K562 (cell line): ENCODE measurements around the gene CTNNBL1. TPM values are rescaled to one million over a fixed set of nuclear protein-coding genes. Genes with fewer than 3 reads are reported as not detected.

Source experiments
- ATAC-seq: fragments of 200-7000 bp; cut with Tn5 transposase; 3 replicates; pipeline ENCODE4 v1.9.1; 2020; ENCODE audit warnings: moderate library complexity
- BruUV-seq: library from RNA; stranded (reverse); fragments of 400-500 nt; replicated peaks from 2 replicates; lab custom pipeline; 2021; lab: Mats Ljungman, UMichigan
- CTCF ChIA-PET: fragments of 300-600 bp; formaldehyde crosslinking; extraction: SDS; loops from one replicate; lab custom pipeline; 2021; ENCODE audit warnings: low intra/inter-chr PET ratio; lab: Yijun Ruan, JAX
- POLR2A ChIA-PET: fragments of 300-600, 350-650 bp; sonication (Branson Sonifier 250); formaldehyde crosslinking; extraction: SDS; loops from one replicate; lab custom pipeline; 2021; ENCODE audit warnings: antibody characterized with exemption, inconsistent platforms; lab: Yijun Ruan, JAX
- DNase-seq, 4 experiments: peaks; one replicate each; pipeline versions ENCODE4 v3.0.0 to v3.0.0-alpha.2; 2011 to 2018; ENCODE audit warnings: low spot score in 3 of 4, mixed read lengths in 3 of 4; ENCODE audit errors: extremely low read depth in 1 of 4
- FAIRE-seq: peaks from 2 replicates; lab custom pipeline; 2011; peaks lifted over from hg19 to GRCh38; lab: Jason Lieb, UNC
- H2AFZ ChIP-seq: 2 replicates; pipeline ENCODE4 v1.6.0; 2011; ENCODE audit warnings: low read depth, low read length, control low read depth, inconsistent platforms
- H3K27ac ChIP-seq: fragments of 200-600 bp; 3 replicates; pipeline ENCODE4 v1.8.0; 2011; ENCODE audit warnings: low read depth, mild to moderate bottlenecking, control low read depth, inconsistent platforms, low read length, moderate library complexity, mixed read lengths; ENCODE audit errors: extremely low read depth
- H3K27me3 ChIP-seq, 2 experiments: fragments of 300-600 bp in 1 of 2; 2 replicates in 1 of 2; 3 replicates in 1 of 2; pipeline versions ENCODE4 v1.6.0 to v1.8.0; 2011; ENCODE audit warnings: inconsistent platforms in 2 of 2, low read length in 2 of 2, mild to moderate bottlenecking in 1 of 2, mixed read lengths in 1 of 2, moderate library complexity in 1 of 2; ENCODE audit not compliant: control insufficient read depth in 2 of 2, insufficient read depth in 2 of 2
- H3K36me3 ChIP-seq: fragments of 300-600 bp; 3 replicates; pipeline ENCODE4 v1.8.0; 2011; ENCODE audit warnings: mild to moderate bottlenecking, low read length, inconsistent platforms; ENCODE audit not compliant: control insufficient read depth, insufficient read depth
- H3K4me1 ChIP-seq, 2 experiments: fragments of 200-600 bp in 1 of 2; replicated peaks in 1 of 2; 2 replicates in 1 of 2; 3 replicates in 1 of 2; pipeline versions ENCODE4 v1.5.1 to v1.8.0; 2011; ENCODE audit warnings: inconsistent platforms in 2 of 2, low read length in 2 of 2, mild to moderate bottlenecking in 1 of 2, mixed read lengths in 1 of 2, moderate library complexity in 1 of 2; ENCODE audit not compliant: control insufficient read depth in 2 of 2, insufficient read depth in 2 of 2
- H3K4me2 ChIP-seq: 2 replicates; pipeline ENCODE4 v1.6.1; 2011; ENCODE audit warnings: low read length, control low read depth, inconsistent platforms, mixed read lengths; ENCODE audit not compliant: insufficient read depth
- H3K4me3 ChIP-seq: fragments of 200-600 bp; sonication (generic), shearing (Covaris generic); 2 replicates; pipeline ENCODE4 v1.5.1; 2016; ENCODE audit warnings: control low read depth, inconsistent platforms
- H3K79me2 ChIP-seq: fragments of 200-600 bp; 3 replicates; pipeline ENCODE4 v1.8.0; 2011; ENCODE audit warnings: low read length, inconsistent platforms; ENCODE audit not compliant: control insufficient read depth, insufficient read depth
- H3K9ac ChIP-seq, 2 experiments: 2 replicates each; pipeline versions ENCODE4 v1.6.0 to v1.6.1; 2011; ENCODE audit warnings: low read depth in 2 of 2, low read length in 2 of 2, control low read depth in 1 of 2, inconsistent platforms in 1 of 2, mild to moderate bottlenecking in 1 of 2, mixed read lengths in 1 of 2; ENCODE audit not compliant: insufficient read depth in 1 of 2
- H3K9me1 ChIP-seq: one replicate; pipeline ENCODE4 v1.6.0; 2011; ENCODE audit warnings: inconsistent platforms, mild to moderate bottlenecking, low read length, moderate library complexity; ENCODE audit not compliant: control insufficient read depth, insufficient read depth
- H3K9me3 ChIP-seq: replicated peaks from 2 replicates; pipeline ENCODE4 v1.5.1; 2011; ENCODE audit warnings: low read depth, low read length, inconsistent platforms; ENCODE audit not compliant: control insufficient read depth, insufficient read depth
- H4K20me1 ChIP-seq: replicated peaks from 2 replicates; pipeline ENCODE4 v1.6.1; 2011; ENCODE audit warnings: low read length, inconsistent platforms, mixed read lengths; ENCODE audit not compliant: control insufficient read depth, insufficient read depth
- GTF2E2 ChIP-seq: fragments of 200-800 bp; sonication (Bioruptor generic); IDR thresholded peaks from 2 replicates; pipeline ENCODE4 v1.6.1; 2016; ENCODE audit warnings: missing genetic modification characterization, missing compliant biosample characterization
- HCFC1 ChIP-seq: IDR thresholded peaks from 2 replicates; pipeline ENCODE4 v1.6.1; 2012; ENCODE audit warnings: low read depth, low read length, improper control_type of control experiment
- KAT2B ChIP-seq: IDR thresholded peaks from one replicate; pipeline ENCODE4 v1.6.1; 2012; ENCODE audit warnings: low read depth, mild to moderate bottlenecking, control low read depth, inconsistent platforms, low read length, moderate library complexity
- KDM5B ChIP-seq: fragments of 200-600 bp; sonication (generic); IDR thresholded peaks from 2 replicates; pipeline ENCODE4 v1.6.1; 2012; ENCODE audit warnings: low read depth, mild to moderate bottlenecking, moderate library complexity, low read length, control low read depth, inconsistent platforms; ENCODE audit not compliant: insufficient replicate concordance
- NFE2L1 ChIP-seq: fragments of 450-650 bp; IDR thresholded peaks from 2 replicates; pipeline ENCODE4 v1.6.1; 2016; ENCODE audit warnings: missing genetic modification characterization, low read depth, mild to moderate bottlenecking, missing compliant biosample characterization, moderate library complexity, borderline replicate concordance
- SMARCC2 ChIP-seq: fragments of 450-650 bp; IDR thresholded peaks from 2 replicates; pipeline ENCODE4 v1.6.1; 2017; ENCODE audit warnings: antibody characterized with exemption, moderate library complexity, mild to moderate bottlenecking, low read depth
- SP2 ChIP-seq: IDR thresholded peaks from 2 replicates; pipeline ENCODE4 v1.6.1; 2011; ENCODE audit warnings: mild to moderate bottlenecking, low read depth, low read length, moderate library complexity; ENCODE audit not compliant: poor library complexity, severe bottlenecking; ENCODE audit errors: extremely low read depth
- ZKSCAN1 ChIP-seq: fragments of 150-350 bp; IDR thresholded peaks from 2 replicates; pipeline ENCODE4 v1.6.1; 2016; ENCODE audit warnings: low read depth, low read length
- ZNF263 ChIP-seq: sonication (generic); formaldehyde crosslinking; IDR thresholded peaks from 2 replicates; pipeline ENCODE4 v1.8.0; 2022; ENCODE audit warnings: mild to moderate bottlenecking, missing genetic modification reagents, borderline replicate concordance
- ZNF274 ChIP-seq: IDR thresholded peaks from 2 replicates; pipeline ENCODE4 v1.6.1; 2011; ENCODE audit warnings: low read depth, mild to moderate bottlenecking, low read length, moderate library complexity, borderline replicate concordance
- ZNF589 ChIP-seq: fragments of 200-800 bp; sonication (Bioruptor generic); IDR thresholded peaks from 2 replicates; pipeline ENCODE4 v1.6.1; 2016; ENCODE audit warnings: low read depth, missing genetic modification characterization, missing compliant biosample characterization
- ZNF764 ChIP-seq: fragments of 250-450 bp; sonication (Bioruptor Pico); IDR thresholded peaks from 2 replicates; pipeline ENCODE4 v1.4.0; 2020; ENCODE audit warnings: low read depth, mild to moderate bottlenecking, moderate library complexity
- in situ Hi-C: fragments of 300-500 bp; cut with MboI; formaldehyde crosslinking; loops from 4 replicates; pipeline ENCODE4 v1.15.0; 2018; ENCODE audit warnings: inconsistent platforms, mixed read lengths
- intact Hi-C: fragments of 100-400 bp; cut with micrococcal nuclease; formaldehyde crosslinking; loops from 2 replicates; pipeline ENCODE4 v1.14.2; 2022
- polyA plus RNA-seq, 8 experiments: library from polyadenylated mRNA; depleted of rRNA in 4 of 8; stranded (reverse) in 5 of 8; unstranded in 3 of 8; fragments of >200 nt; fragmentation: Nextera tagmentation in 2 of 8; fragmentation: Illumina TruSeq in 1 of 8; extraction: Ambion mirVana in 2 of 8; extraction: Trizol in 1 of 8; gene quantifications; 2 replicates each; pipeline versions ENCODE4 v1.2.1 to v1.2.3, GENCODE V29; 2011 to 2014; ENCODE audit warnings: inconsistent platforms in 1 of 8, missing spikeins in 1 of 8
- total RNA-seq, 7 experiments: library from RNA; depleted of rRNA in 6 of 7; stranded (reverse); fragments of >200 nt in 6 of 7; fragmentation: Illumina TruSeq in 2 of 7; extraction: Trizol in 2 of 7; gene quantifications; 2 replicates each; pipeline versions ENCODE4 v1.2.1 to v1.2.3, GENCODE V29; 2011 to 2021; ENCODE audit warnings: low replicate concordance in 1 of 7

Gene CTNNBL1
- total and polyA plus RNA-seq, 9 of the 15 experiments (the other 6 are each of a cell fraction or from before 2014, with no cell fraction given): 32.4 to 85.6 (median 43.6) TPM

GRCh38 chr20:37723668-37724067 lies 29.8 kb downstream of the CTNNBL1 start:
- DNase-seq (no peak), FAIRE-seq (no peak), ATAC-seq (no peak)
- Histone ChIP-seq H2AFZ (no peak overlapping the region), H3K27ac (no peak overlapping the region), H3K9me3 (no peaks in the 10 kb centered on the region), H3K4me1 (no peaks in the 10 kb centered on the region; a peak in 1 of 5 replicates), H3K4me3 (no peak overlapping the region), H3K79me2 (no peaks in the 10 kb centered on the region; the same call in 2 of the 3 replicates), H3K36me3 (no peaks in the 10 kb centered on the region), H4K20me1 (no peaks in the 10 kb centered on the region), H3K4me2 (no peak overlapping the region), H3K9ac (no peak overlapping the region), H3K9me1 (no peaks in the 10 kb centered on the region), H3K27me3 (no peaks in the 10 kb centered on the region)
- ChIA-PET POLR2A (no interaction called here), CTCF (no interaction called here)
- in situ Hi-C loops: no loop called here
- no TSS peak for BruUV-seq
- no peak for TF ChIP-seq ZKSCAN1
- no peak for TF ChIP-seq SMARCC2
- no peak for TF ChIP-seq ZNF274
- TF ChIP-seq KDM5B: no peak
- no peak for TF ChIP-seq SP2
- TF ChIP-seq ZNF263: no peak
- no peak for TF ChIP-seq KAT2B
- no peak for TF ChIP-seq ZNF764 (CRISPR knock-in tag)
- no peak for TF ChIP-seq GTF2E2 (tag)
- TF ChIP-seq HCFC1: no peak
- TF ChIP-seq NFE2L1 (tag): no peak
- TF ChIP-seq ZNF589 (CRISPR knock-in tag): no peak
- intact Hi-C loops: no loop called here
